Nephron (organoid): ENCODE results near the gene ENDOD1.

Source experiments
- H3K27ac Mint-ChIP-seq, 3 experiments: 2 replicates each; pipeline ENCODE4 v1.8.0; 2020; ENCODE audit warnings: mixed read lengths in 3 of 3, mild to moderate bottlenecking in 2 of 3, moderate library complexity in 1 of 3
- H3K27me3 Mint-ChIP-seq: 2 replicates; pipeline ENCODE4 v1.8.0; 2021; ENCODE audit warnings: low read depth, mild to moderate bottlenecking, moderate library complexity, mixed read lengths
- H3K36me3 Mint-ChIP-seq: 2 replicates; pipeline ENCODE4 v1.8.0; 2020; ENCODE audit warnings: low read depth, mixed read lengths
- H3K4me1 Mint-ChIP-seq: 2 replicates; pipeline ENCODE4 v1.8.0; 2020; ENCODE audit warnings: mixed read lengths
- H3K4me3 Mint-ChIP-seq, 3 experiments: 2 replicates each; pipeline ENCODE4 v1.8.0; 2020; ENCODE audit warnings: mild to moderate bottlenecking in 3 of 3, mixed read lengths in 3 of 3, moderate library complexity in 2 of 3
- H3K9me3 Mint-ChIP-seq: 2 replicates; pipeline ENCODE4 v1.8.0; 2020; ENCODE audit warnings: mixed read lengths
- CTCF ChIP-seq, 3 experiments: fragments of 200-600 bp; sonication (generic); IDR thresholded peaks; one replicate each; pipeline ENCODE4 v1.5.0; 2021; ENCODE audit warnings: antibody characterized with exemption in 3 of 3; ENCODE audit not compliant: unreplicated experiment in 3 of 3

ENDOD1 gene

GRCh38 chr11:95163106-95163505 lies 73.5 kb downstream of the ENDOD1 start:
- no peaks in the 10 kb centered on the region for H3K9me3 Mint-ChIP-seq
- H3K27me3 Mint-ChIP-seq: no peaks in the 10 kb centered on the region
- peaks cover 13% of the 10 kb centered on the region for H3K4me1 Mint-ChIP-seq
- peaks cover 11% of the 10 kb centered on the region for H3K36me3 Mint-ChIP-seq
- no peak for TF ChIP-seq CTCF (IDR thresholded peaks at IDR 0.05; ENCODE audit: unreplicated experiment in 3 of 3)
- no peak overlapping the region for H3K4me3 Mint-ChIP-seq
- H3K27ac Mint-ChIP-seq: peak overlapping the region in 2 of 3 experiments; percentile 23 to 33

- Mint-ChIP-seq H3K27me3 (no peaks in the 10 kb centered on the region), H3K4me3 (no peak overlapping the region), H3K4me1 (peaks cover 6% of the 10 kb centered on the region), H3K27ac (no peak overlapping the region), H3K9me3 (no peaks in the 10 kb centered on the region), H3K36me3 (peaks cover 26% of the 10 kb centered on the region)
- TF ChIP-seq CTCF (IDR thresholded peaks at IDR 0.05; ENCODE audit: unreplicated experiment in 3 of 3): no peak
These were observed 76.0 kb downstream of the ENDOD1 start for GRCh38 chr11:95165638-95166037.

- H3K36me3 Mint-ChIP-seq: peaks cover 37% of the 10 kb centered on the region
- no peaks in the 10 kb centered on the region for H3K4me1 Mint-ChIP-seq
These were observed 77.1 kb downstream of the ENDOD1 start for GRCh38 chr11:95166781-95167180.

GRCh38 chr11:95170294-95170693 lies 80.6 kb downstream of the ENDOD1 start:
- no peak for TF ChIP-seq CTCF (IDR thresholded peaks at IDR 0.05; ENCODE audit: unreplicated experiment in 3 of 3)
- Mint-ChIP-seq H3K27me3 (no peaks in the 10 kb centered on the region), H3K4me3 (no peak overlapping the region), H3K4me1 (no peaks in the 10 kb centered on the region), H3K9me3 (no peaks in the 10 kb centered on the region), H3K36me3 (peaks cover 53% of the 10 kb centered on the region), H3K27ac (no peak overlapping the region)

More at GRCh38 chr11:95166781-95167180, 77.1 kb downstream of the ENDOD1 start:
- Mint-ChIP-seq H3K4me3 (no peak overlapping the region), H3K27me3 (no peaks in the 10 kb centered on the region), H3K27ac (no peak overlapping the region), H3K9me3 (no peaks in the 10 kb centered on the region)
- TF ChIP-seq CTCF (IDR thresholded peaks at IDR 0.05; ENCODE audit: unreplicated experiment in 3 of 3): no peak

- peaks cover 74% of the 10 kb centered on the region for H3K36me3 Mint-ChIP-seq
- no peaks in the 10 kb centered on the region for H3K4me1 Mint-ChIP-seq
- H3K4me3 Mint-ChIP-seq: no peak overlapping the region
- no peaks in the 10 kb centered on the region for H3K9me3 Mint-ChIP-seq
- H3K27ac Mint-ChIP-seq: peak overlapping the region in 2 of 3 experiments; percentile 1 to 76
- TF ChIP-seq CTCF (IDR thresholded peaks at IDR 0.05; ENCODE audit: unreplicated experiment in 3 of 3): no peak
- no peaks in the 10 kb centered on the region for H3K27me3 Mint-ChIP-seq
These were observed 86.3 kb downstream of the ENDOD1 start for GRCh38 chr11:95175818-95176380.
